ENCODE data around the gene FOXN4. TPM values are rescaled to one million over a fixed set of nuclear protein-coding genes. Genes with fewer than 3 reads are reported as not detected.

The FOXN4 gene
- total and polyA plus RNA-seq, 4 donors = 0.04 to 0.26 (median 0.15) TPM

- Histone ChIP-seq H3K4me1 (ENCODE audit: control insufficient read depth in 5 of 5, insufficient read depth in 5 of 5, low read length in 5 of 5) (peaks cover 0 to 10% (median 5%) of the 10 kb centered on the region in 5 donors), H3K9me3 (ENCODE audit: control insufficient read depth in 4 of 4, insufficient read depth in 3 of 4, low read length in 3 of 4) (no peaks in the 10 kb centered on the region), H3K4me3 (no peak overlapping the region), H3K9ac (ENCODE audit: insufficient read depth in 1 of 2, low read length in 2 of 2) (no peak overlapping the region), H3K36me3 (ENCODE audit: control insufficient read depth in 4 of 4, insufficient read depth in 4 of 4, low read length in 4 of 4) (no peaks in the 10 kb centered on the region), H3K27ac (ENCODE audit: low read depth in 1 of 2, low read length in 1 of 2) (no peak overlapping the region), H3K27me3 (ENCODE audit: control insufficient read depth in 3 of 3, insufficient read depth in 3 of 3, low read length in 2 of 3) (peaks cover 0 to 62% (median 48%) of the 10 kb centered on the region in 3 donors)
- no peak for ATAC-seq (ENCODE audit: insufficient read depth, low FRiP score)
- WGBS, 2 donors = 45 to 54% methylated on average over 9 of the region's 9 CpGs
- TF ChIP-seq CTCF (IDR thresholded peaks at IDR 0.05; ENCODE audit: control extremely low read depth, extremely low read depth) = no peak
- no peak for DNase-seq
Observed at GRCh38 chr12:109307051-109307450, 2.0 kb downstream of the FOXN4 start.

- H3K27me3 ChIP-seq (ENCODE audit: control insufficient read depth in 3 of 3, insufficient read depth in 3 of 3, low read length in 2 of 3) = peaks cover 0 to 48% (median 35%) of the 10 kb centered on the region in 3 donors
Observed at GRCh38 chr12:109305547-109305946, 3.5 kb downstream of the FOXN4 start.

GRCh38 chr12:109304485-109304884 lies 4.6 kb downstream of the FOXN4 start:
- no peak overlapping the region for H3K9ac ChIP-seq (ENCODE audit: insufficient read depth in 1 of 2, low read length in 2 of 2)
- no peak for TF ChIP-seq CTCF (IDR thresholded peaks at IDR 0.05; ENCODE audit: control extremely low read depth, extremely low read depth)
- no peaks in the 10 kb centered on the region for H3K9me3 ChIP-seq (ENCODE audit: control insufficient read depth in 4 of 4, insufficient read depth in 3 of 4, low read length in 3 of 4)
- H3K36me3 ChIP-seq (ENCODE audit: control insufficient read depth in 4 of 4, insufficient read depth in 4 of 4, low read length in 4 of 4) = no peaks in the 10 kb centered on the region
- H3K27ac ChIP-seq (ENCODE audit: low read depth in 1 of 2, low read length in 1 of 2) = no peak overlapping the region
- H3K27me3 ChIP-seq (ENCODE audit: control insufficient read depth in 3 of 3, insufficient read depth in 3 of 3, low read length in 2 of 3) = peaks cover 0 to 44% (median 31%) of the 10 kb centered on the region in 3 donors
- WGBS, 2 donors = 38 to 46% methylated on average over 8 of the region's 8 CpGs
- ATAC-seq (ENCODE audit: insufficient read depth, low FRiP score) = no peak
- H3K4me1 ChIP-seq (ENCODE audit: control insufficient read depth in 5 of 5, insufficient read depth in 5 of 5, low read length in 5 of 5) = peaks cover 0 to 5% (median 4%) of the 10 kb centered on the region in 5 donors
- H3K4me3 ChIP-seq = no peak overlapping the region
- no peak for DNase-seq

More at GRCh38 chr12:109305547-109305946, 3.5 kb downstream of the FOXN4 start:
- ATAC-seq (ENCODE audit: insufficient read depth, low FRiP score) (no peak), DNase-seq (no peak)
- Histone ChIP-seq H3K9me3 (ENCODE audit: control insufficient read depth in 4 of 4, insufficient read depth in 3 of 4, low read length in 3 of 4) (no peaks in the 10 kb centered on the region), H3K36me3 (ENCODE audit: control insufficient read depth in 4 of 4, insufficient read depth in 4 of 4, low read length in 4 of 4) (no peaks in the 10 kb centered on the region), H3K27ac (ENCODE audit: low read depth in 1 of 2, low read length in 1 of 2) (no peak overlapping the region), H3K4me3 (no peak overlapping the region), H3K9ac (ENCODE audit: insufficient read depth in 1 of 2, low read length in 2 of 2) (no peak overlapping the region), H3K4me1 (ENCODE audit: control insufficient read depth in 5 of 5, insufficient read depth in 5 of 5, low read length in 5 of 5) (peaks cover 0 to 9% (median 5%) of the 10 kb centered on the region in 5 donors)
- no peak for TF ChIP-seq CTCF (IDR thresholded peaks at IDR 0.05; ENCODE audit: control extremely low read depth, extremely low read depth)
- WGBS, 2 donors = 67 to 73% methylated on average over 6 of the region's 6 CpGs

- 60 to 64% methylated on average over 5 of the region's 5 CpGs for WGBS, 2 donors
- peaks cover 0 to 38% (median 19%) of the 10 kb centered on the region in 3 donors for H3K27me3 ChIP-seq (ENCODE audit: control insufficient read depth in 3 of 3, insufficient read depth in 3 of 3, low read length in 2 of 3)
- DNase-seq = no peak
Observed at GRCh38 chr12:109302770-109303169, 6.3 kb downstream of the FOXN4 start.

More at GRCh38 chr12:109302770-109303169, 6.3 kb downstream of the FOXN4 start:
- no peak overlapping the region for H3K27ac ChIP-seq (ENCODE audit: low read depth in 1 of 2, low read length in 1 of 2)
- no peaks in the 10 kb centered on the region for H3K4me1 ChIP-seq (ENCODE audit: control insufficient read depth in 5 of 5, insufficient read depth in 5 of 5, low read length in 5 of 5)
- no peak for TF ChIP-seq CTCF (IDR thresholded peaks at IDR 0.05; ENCODE audit: control extremely low read depth, extremely low read depth)
- H3K4me3 ChIP-seq = no peak overlapping the region
- no peaks in the 10 kb centered on the region for H3K36me3 ChIP-seq (ENCODE audit: control insufficient read depth in 4 of 4, insufficient read depth in 4 of 4, low read length in 4 of 4)
- no peak overlapping the region for H3K9ac ChIP-seq (ENCODE audit: insufficient read depth in 1 of 2, low read length in 2 of 2)
- no peaks in the 10 kb centered on the region for H3K9me3 ChIP-seq (ENCODE audit: control insufficient read depth in 4 of 4, insufficient read depth in 3 of 4, low read length in 3 of 4)
- ATAC-seq (ENCODE audit: insufficient read depth, low FRiP score) = no peak

Measured in lung (tissue), 12 donors.